Muscle layer of duodenum (tissue), 2 donors: Measurements from ENCODE around the gene CDK13.

ENCODE experiments used
- H3K27ac ChIP-seq: one replicate; pipeline ENCODE4 v1.7.0; 2013; ENCODE audit warnings: mild to moderate bottlenecking, low read length
- H3K27me3 ChIP-seq: one replicate; pipeline ENCODE4 v1.7.0; 2013; ENCODE audit warnings: low read depth, mild to moderate bottlenecking, control low read depth, low read length
- H3K36me3 ChIP-seq, 2 donors: one replicate each; pipeline ENCODE4 v1.7.0; 2013; ENCODE audit warnings: low read length in 2 of 2, control low read depth in 1 of 2, mild to moderate bottlenecking in 1 of 2; ENCODE audit not compliant: insufficient read depth in 2 of 2, control insufficient read depth in 1 of 2
- H3K4me1 ChIP-seq, 2 donors: one replicate each; pipeline ENCODE4 v1.7.0; 2013; ENCODE audit warnings: low read length in 2 of 2, mild to moderate bottlenecking in 2 of 2, control low read depth in 1 of 2, moderate library complexity in 1 of 2; ENCODE audit not compliant: insufficient read depth in 2 of 2, control insufficient read depth in 1 of 2
- H3K4me3 ChIP-seq, 2 donors: one replicate each; pipeline ENCODE4 v1.7.0; 2013; ENCODE audit warnings: low read length in 2 of 2, low read depth in 1 of 2, mild to moderate bottlenecking in 1 of 2
- H3K9me3 ChIP-seq, 2 donors: one replicate each; pipeline ENCODE4 v1.7.0; 2013; ENCODE audit warnings: low read length in 2 of 2, control low read depth in 1 of 2, mild to moderate bottlenecking in 1 of 2; ENCODE audit not compliant: control insufficient read depth in 1 of 2
- donor health status: healthy.

The CDK13 gene

GRCh38 chr7:40015790-40016296 lies 65.8 kb downstream of the CDK13 start:
- no peaks in the 10 kb centered on the region for H3K9me3 ChIP-seq
- no peak overlapping the region for H3K4me3 ChIP-seq
- peaks cover 4 to 10% of the 10 kb centered on the region in 2 donors for H3K36me3 ChIP-seq
- H3K4me1 ChIP-seq = no peaks in the 10 kb centered on the region
- H3K27ac ChIP-seq = no peak overlapping the region
- H3K27me3 ChIP-seq = no peaks in the 10 kb centered on the region

- Histone ChIP-seq H3K9me3 (no peaks in the 10 kb centered on the region), H3K4me3 (no peak overlapping the region), H3K27me3 (no peaks in the 10 kb centered on the region), H3K4me1 (no peaks in the 10 kb centered on the region), H3K36me3 (peaks cover 7 to 15% of the 10 kb centered on the region in 2 donors), H3K27ac (no peak overlapping the region)
Observed at GRCh38 chr7:40019558-40019957, 69.5 kb downstream of the CDK13 start.

- Histone ChIP-seq H3K9me3 (no peaks in the 10 kb centered on the region), H3K4me1 (no peaks in the 10 kb centered on the region), H3K27me3 (no peaks in the 10 kb centered on the region), H3K4me3 (no peak overlapping the region), H3K27ac (no peak overlapping the region), H3K36me3 (peaks cover 8 to 19% of the 10 kb centered on the region in 2 donors)
Observed at GRCh38 chr7:40024048-40024447, 74.0 kb downstream of the CDK13 start.

- Histone ChIP-seq H3K27ac (no peak overlapping the region), H3K4me3 (no peak overlapping the region), H3K4me1 (no peaks in the 10 kb centered on the region), H3K27me3 (no peaks in the 10 kb centered on the region), H3K9me3 (no peaks in the 10 kb centered on the region), H3K36me3 (peaks cover 8 to 14% of the 10 kb centered on the region in 2 donors)
Observed at GRCh38 chr7:40024841-40025240, 74.8 kb downstream of the CDK13 start.

GRCh38 chr7:40027545-40027944 lies 77.5 kb downstream of the CDK13 start:
- Histone ChIP-seq H3K27me3 (no peaks in the 10 kb centered on the region), H3K4me1 (no peaks in the 10 kb centered on the region), H3K4me3 (no peak overlapping the region), H3K36me3 (peaks cover 8 to 14% of the 10 kb centered on the region in 2 donors), H3K27ac (no peak overlapping the region), H3K9me3 (no peaks in the 10 kb centered on the region)

- H3K4me1 ChIP-seq = no peaks in the 10 kb centered on the region
- no peak overlapping the region for H3K27ac ChIP-seq
- H3K4me3 ChIP-seq = no peak overlapping the region
- H3K9me3 ChIP-seq = peaks cover 0 to 3% of the 10 kb centered on the region in 2 donors
- no peaks in the 10 kb centered on the region for H3K27me3 ChIP-seq
- H3K36me3 ChIP-seq = no peaks in the 10 kb centered on the region
Observed at GRCh38 chr7:40033826-40034225, 83.8 kb downstream of the CDK13 start.

- Histone ChIP-seq H3K27ac (no peak overlapping the region), H3K27me3 (no peaks in the 10 kb centered on the region), H3K4me1 (no peaks in the 10 kb centered on the region), H3K4me3 (no peak overlapping the region), H3K36me3 (no peaks in the 10 kb centered on the region), H3K9me3 (peaks cover 0 to 3% of the 10 kb centered on the region in 2 donors)
Observed at GRCh38 chr7:40041456-40041855, 91.4 kb downstream of the CDK13 start.

- Histone ChIP-seq H3K36me3 (no peaks in the 10 kb centered on the region), H3K9me3 (no peaks in the 10 kb centered on the region), H3K4me1 (no peaks in the 10 kb centered on the region), H3K27ac (no peak overlapping the region), H3K27me3 (no peaks in the 10 kb centered on the region), H3K4me3 (no peak overlapping the region)
Observed at GRCh38 chr7:40043164-40043563, 93.1 kb downstream of the CDK13 start.

- Histone ChIP-seq H3K4me3 (no peak overlapping the region), H3K9me3 (no peaks in the 10 kb centered on the region), H3K4me1 (peaks cover 0 to 3% of the 10 kb centered on the region in 2 donors), H3K36me3 (no peaks in the 10 kb centered on the region), H3K27me3 (no peaks in the 10 kb centered on the region), H3K27ac (no peak overlapping the region)
Observed at GRCh38 chr7:40047661-40048060, 97.6 kb downstream of the CDK13 start.

- Histone ChIP-seq H3K9me3 (no peaks in the 10 kb centered on the region), H3K4me3 (no peak overlapping the region), H3K36me3 (peaks cover 0 to 8% of the 10 kb centered on the region in 2 donors), H3K27ac (no peak overlapping the region), H3K27me3 (no peaks in the 10 kb centered on the region), H3K4me1 (peaks cover 0 to 5% of the 10 kb centered on the region in 2 donors)
Observed at GRCh38 chr7:40057292-40057691, 107.2 kb downstream of the CDK13 start.

GRCh38 chr7:40058026-40058425 lies 108.0 kb downstream of the CDK13 start:
- Histone ChIP-seq H3K9me3 (no peaks in the 10 kb centered on the region), H3K27ac (no peak overlapping the region), H3K4me3 (no peak overlapping the region), H3K36me3 (peaks cover 7 to 13% of the 10 kb centered on the region in 2 donors), H3K4me1 (no peaks in the 10 kb centered on the region), H3K27me3 (no peaks in the 10 kb centered on the region)

GRCh38 chr7:40058636-40059035 lies 108.6 kb downstream of the CDK13 start:
- H3K9me3 ChIP-seq = no peaks in the 10 kb centered on the region
- peaks cover 11 to 13% of the 10 kb centered on the region in 2 donors for H3K36me3 ChIP-seq
- H3K4me3 ChIP-seq = no peak overlapping the region
- no peaks in the 10 kb centered on the region for H3K4me1 ChIP-seq
- no peaks in the 10 kb centered on the region for H3K27me3 ChIP-seq
- H3K27ac ChIP-seq = no peak overlapping the region
